GM18519 (cell line): ENCODE data around the gene EHF.
"Not testable (repeated sequence)": the region's sequence is repeated elsewhere in the genome, so short reads cannot be mapped to it uniquely, and the experiment has no call there.

Experiments
- ATAC-seq: cut with Tn5 transposase; IDR thresholded peaks from one replicate; pipeline ENCODE4 v1.9.1; 2021; ENCODE audit warnings: mild to moderate bottlenecking, moderate library complexity; ENCODE audit not compliant: unreplicated experiment, low FRiP score

EHF gene

DNA sequence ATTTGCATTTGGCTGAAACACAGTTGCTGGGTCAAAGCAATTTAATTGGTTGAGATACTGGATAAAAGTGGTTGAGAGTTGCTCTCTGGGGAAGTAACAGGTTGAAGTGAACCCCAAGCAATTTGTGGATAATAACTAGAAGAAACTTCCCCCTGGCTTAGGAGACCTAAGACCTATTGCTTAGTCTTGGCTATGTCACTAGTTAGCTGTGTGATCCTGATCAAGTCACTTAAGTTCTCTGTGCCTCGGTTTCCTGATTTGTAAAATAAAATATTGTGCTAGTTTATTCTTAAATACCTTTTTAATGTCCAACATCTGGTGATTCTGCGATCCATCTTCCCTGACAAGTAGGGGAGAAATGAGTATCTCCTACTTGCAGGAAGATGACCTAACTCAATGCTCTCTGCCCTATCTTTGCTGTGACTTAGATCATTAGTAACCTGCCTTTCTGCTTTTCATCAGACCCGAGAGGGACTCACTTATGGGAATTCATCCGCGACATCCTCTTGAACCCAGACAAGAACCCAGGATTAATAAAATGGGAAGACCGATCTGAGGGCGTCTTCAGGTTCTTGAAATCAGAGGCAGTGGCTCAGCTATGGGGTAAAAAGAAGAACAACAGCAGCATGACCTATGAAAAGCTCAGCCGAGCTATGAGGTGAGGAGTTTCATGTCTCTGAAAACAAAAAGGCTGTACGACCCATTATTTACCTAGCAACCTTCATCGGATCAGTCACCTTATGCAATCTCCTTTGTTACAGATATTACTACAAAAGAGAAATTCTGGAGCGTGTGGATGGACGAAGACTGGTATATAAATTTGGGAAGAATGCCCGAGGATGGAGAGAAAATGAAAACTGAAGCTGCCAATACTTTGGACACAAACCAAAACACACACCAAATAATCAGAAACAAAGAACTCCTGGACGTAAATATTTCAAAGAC, 37.5 kb downstream of the EHF start:
- no peak for ATAC-seq

- no peak for ATAC-seq
Observed at GRCh38 chr11:34659096-34659733, 38.3 kb downstream of the EHF start.

DNA sequence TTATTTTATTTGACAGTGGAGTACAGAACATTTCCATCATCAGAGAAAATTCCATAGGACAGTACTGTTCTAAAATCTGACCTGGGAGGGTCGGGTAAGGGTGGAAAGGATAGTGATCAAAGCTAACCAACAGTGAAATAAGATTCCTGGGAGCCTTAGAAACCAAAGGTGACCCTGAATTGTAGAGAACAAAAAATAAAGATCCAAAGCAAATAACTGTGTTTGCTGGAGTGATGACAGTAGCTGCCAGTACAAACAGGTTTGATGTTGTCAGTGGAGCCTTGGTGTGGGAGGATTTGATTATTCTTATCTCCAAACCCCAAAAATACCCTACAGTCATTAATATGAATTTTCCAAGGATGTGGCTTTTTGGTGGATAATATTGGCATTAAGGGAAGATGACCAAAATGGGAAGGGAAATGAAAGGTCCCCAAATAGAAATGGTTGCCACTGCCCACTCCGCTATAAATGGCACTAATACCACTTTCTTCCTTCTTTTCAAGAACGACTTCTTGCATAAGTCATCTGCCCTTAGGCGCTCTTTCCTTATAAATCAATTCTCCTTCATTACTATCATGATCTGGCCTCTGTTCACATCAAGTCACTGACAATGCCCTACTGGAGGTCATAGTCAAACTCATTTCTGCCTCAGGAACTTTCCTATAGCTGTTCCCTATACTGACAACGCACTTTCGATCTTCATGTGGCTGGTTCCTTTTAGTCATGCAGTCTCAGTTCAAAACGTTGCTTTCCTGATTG, 44.4 kb downstream of the EHF start:
- no peak for ATAC-seq

GRCh38 chr11:34667810-34668582, 47.1 kb downstream of the EHF start:
- no peak for ATAC-seq

- no peak for ATAC-seq
Observed at GRCh38 chr11:34668583-34669053, 47.7 kb downstream of the EHF start.

DNA sequence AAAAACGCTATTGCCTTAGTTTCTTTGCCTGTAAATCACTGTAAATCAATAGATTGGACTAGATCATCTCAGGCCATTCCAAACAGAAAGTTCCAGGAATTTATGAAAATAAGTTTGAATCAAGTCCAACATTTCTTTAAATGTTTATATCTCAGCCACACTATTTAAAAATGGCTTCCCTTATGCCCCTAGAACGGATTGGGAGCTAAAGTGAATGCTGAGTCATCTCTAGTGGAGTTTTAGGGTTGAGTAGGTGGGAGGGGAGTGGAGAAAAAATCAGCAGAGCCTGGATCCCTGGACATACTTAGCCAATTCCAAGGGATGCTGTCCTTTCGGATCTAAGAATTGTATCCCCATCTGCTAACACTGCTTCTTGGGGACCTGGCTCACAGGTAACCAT, 48.6 kb downstream of the EHF start:
- no peak for ATAC-seq

- no peak for ATAC-seq
Observed at GRCh38 chr11:34671117-34671516, 50.2 kb downstream of the EHF start.

GRCh38 chr11:34671946-34672345, 51.1 kb downstream of the EHF start:
- ATAC-seq: no peak

DNA sequence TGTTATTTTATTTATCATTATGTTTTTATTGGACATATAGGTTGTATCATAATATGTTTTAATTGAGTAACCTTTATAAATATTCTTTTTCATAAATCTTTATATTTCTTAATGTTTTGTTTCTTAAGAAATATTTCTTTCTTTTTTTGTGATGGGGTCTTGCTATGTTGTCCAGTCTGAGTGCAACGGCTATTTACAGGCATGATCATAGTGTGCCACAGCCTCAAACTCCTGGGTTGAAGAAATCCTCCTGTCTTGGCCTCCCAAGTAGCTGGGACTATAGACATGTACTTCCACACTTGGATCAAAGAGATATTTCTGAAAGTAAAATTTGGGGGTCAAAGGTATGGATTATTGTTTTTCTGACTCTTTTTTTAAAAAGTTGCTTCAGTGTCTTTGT, 53.1 kb downstream of the EHF start:
- no peak for ATAC-seq

DNA sequence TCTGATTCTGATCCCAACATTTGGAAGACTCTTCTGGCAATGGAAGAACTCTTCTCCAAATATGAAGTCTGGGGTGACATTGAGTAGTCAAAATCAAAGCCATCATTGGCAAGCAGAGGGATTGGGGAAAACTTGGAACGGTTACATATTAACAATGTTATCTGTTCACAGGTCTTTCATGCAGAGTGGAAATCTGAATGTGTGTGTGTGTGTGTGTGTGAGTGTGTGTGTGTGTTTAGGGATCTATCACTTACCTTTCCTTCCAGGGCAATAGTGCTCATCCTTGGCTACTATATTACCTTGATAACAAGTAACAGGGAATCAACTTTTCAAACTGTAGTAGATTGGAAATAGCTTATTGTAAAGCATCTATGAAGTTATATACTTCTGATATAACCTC, 55.3 kb downstream of the EHF start:
- no peak for ATAC-seq

- ATAC-seq: no peak
Observed at GRCh38 chr11:34679681-34680080, 58.8 kb downstream of the EHF start.

DNA sequence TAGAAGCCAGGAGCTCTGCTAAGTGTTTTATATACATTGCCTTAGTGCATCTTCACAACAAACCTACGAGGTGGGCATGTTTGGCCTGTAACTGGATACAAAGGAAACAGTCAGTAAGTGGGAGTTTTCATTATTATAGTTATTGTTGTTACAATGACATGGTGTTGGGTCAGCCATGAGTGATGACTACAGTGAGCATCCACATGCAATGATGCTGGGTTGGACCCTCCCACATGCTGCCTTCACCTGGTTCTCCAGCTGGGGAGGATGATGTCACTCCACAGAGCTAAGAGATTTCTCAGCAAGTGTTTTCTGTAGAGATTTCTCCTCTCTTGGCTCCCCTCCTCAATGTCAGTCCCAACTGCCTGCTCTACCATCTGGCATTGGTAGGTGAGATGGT, 59.3 kb downstream of the EHF start:
- no peak for ATAC-seq

DNA sequence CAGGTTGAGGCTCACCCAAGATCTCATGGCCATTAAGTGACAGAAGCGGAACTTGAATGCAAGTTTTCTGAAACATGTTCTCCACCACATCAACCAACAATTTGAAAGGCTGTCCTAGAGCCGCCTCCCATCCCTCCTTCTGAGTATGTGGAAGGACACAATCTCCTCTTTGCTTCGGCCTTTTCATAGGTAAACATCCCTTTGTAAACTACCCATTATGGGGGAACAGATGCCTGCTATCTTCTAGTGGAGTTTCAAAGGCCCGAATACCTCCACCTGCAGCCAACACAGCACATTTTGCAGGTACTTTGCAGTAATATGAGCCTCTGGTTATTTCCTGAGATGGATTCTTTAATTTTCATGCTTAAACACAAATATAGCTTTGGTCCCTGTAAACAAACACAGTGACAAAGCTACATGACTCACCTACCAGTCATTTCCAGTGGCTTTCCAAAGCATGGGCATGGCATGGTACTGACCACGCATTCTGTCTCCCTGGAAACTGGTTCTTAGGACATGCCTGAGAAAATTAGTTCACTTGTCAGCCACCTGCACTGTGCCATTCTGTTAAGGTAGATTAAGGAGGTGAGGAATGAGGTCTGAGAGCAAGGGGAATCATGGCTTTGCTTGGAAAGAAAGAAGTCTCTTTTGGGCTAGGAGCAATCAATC, 60.2 kb downstream of the EHF start:
- ATAC-seq: no peak

- no peak for ATAC-seq
Observed at GRCh38 chr11:34682825-34683224, 61.9 kb downstream of the EHF start.

DNA sequence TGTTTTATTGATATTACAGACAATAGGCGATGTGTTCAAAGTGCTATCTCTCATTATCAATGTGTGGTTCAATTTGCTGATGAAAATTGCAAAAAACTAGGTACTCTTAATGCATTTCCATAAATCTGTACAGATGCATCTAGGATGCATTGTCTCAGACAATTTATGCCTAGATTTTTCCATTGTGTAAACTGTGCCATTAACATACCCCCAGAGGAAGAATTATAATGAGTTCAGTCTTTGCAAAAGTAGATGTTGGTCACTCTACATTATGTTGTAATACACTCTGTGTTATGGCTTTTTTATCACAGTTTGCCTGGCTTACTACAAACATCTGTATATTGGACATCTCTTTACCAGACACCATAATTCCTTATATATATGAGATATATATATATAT, 62.5 kb downstream of the EHF start:
- ATAC-seq: no peak

DNA sequence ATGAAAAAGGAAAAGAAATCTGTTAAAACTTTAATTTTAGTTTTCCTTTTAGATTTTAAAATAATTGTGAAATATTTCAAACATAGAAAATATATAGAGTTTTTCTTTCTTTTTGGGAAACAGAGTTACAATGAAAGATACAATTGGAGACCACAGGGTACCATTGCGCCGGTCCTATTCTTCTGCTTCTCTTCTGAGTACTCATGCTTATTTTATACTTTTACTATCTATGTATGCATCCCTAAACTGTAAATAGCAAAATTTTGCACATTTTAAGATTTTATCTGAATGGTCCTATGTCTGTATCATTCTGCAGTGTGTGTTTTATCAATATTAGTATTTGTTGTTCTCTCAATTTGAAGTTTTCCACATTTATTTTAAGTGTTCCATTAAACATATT, 65.0 kb downstream of the EHF start:
- no peak for ATAC-seq

DNA sequence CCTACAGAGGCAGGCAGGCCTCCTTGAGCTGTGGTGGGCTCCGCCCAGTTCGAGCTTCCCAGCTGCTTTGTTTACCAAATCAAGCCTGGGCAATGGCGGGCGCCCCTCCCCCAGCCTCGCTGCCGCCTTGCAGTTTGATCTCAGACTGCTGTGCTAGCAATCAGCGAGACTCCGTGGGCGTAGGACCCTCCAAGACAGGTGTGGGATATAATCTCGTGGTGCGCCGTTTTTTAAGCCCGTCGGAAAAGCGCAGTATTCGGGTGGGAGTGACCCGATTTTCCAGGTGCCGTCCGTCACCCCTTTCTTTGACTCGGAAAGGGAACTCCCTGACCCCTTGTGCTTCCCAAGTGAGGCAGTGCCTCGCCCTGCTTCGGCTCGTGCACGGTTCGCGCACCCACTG, 71.4 kb downstream of the EHF start:
- ATAC-seq: not testable (repeated sequence)

DNA sequence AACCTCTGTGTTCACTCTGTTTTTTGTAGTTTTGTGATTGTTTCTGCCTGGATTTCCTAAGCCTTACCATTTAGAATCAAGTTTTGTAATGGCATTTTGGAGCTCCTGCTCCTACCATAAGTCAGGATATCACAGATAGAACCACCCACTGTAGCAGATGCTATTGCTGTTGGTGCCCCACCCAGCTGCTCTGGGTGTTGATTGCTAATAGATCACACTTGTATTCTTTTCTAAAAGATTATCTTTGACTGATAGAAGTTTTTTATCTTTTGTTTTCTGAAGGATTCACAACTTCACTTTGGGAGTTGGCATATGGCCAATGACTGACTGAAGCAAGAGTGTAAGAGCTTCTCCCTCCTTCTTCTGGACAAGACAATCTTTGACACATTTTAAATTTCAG, 76.0 kb downstream of the EHF start:
- ATAC-seq: no peak

GRCh38 chr11:34706709-34707461, 86.0 kb downstream of the EHF start:
- no peak for ATAC-seq
